ENCODE data around the gene ALG10B.

The ALG10B gene

GRCh38 chr12:38316391-38317129 lies at the start of gene ALG10B:
TSS of gene ALG10B (plus strand) at chr12:38316774. CDS start at chr12:38316894, 120 bp downstream.
- DNase-seq (ENCODE audit: low read depth, low spot score) = peak; percentile 79
- ChIA-PET POLR2A (no interaction called here), CTCF (interaction anchor here (0.8 to 3.5 kb wide), 3 partner anchors 11 to 179 kb away, joined by 3 to 17 read pairs (median 3); no protein-coding TSS in a partner anchor)
- TF ChIP-seq CTCF (IDR thresholded peaks at IDR 0.05; ENCODE audit: insufficient read depth, low read length, missing control alignments) = peak; percentile 9
- H3K4me3 ChIP-seq (ENCODE audit: low read depth, low read length) = peak within 1 kb of the TSS; percentile 86

- no peak for DNase-seq (ENCODE audit: low read depth, low spot score)
- CTCF ChIA-PET = no interaction called here
- POLR2A ChIA-PET = no interaction called here
- no peak for TF ChIP-seq CTCF (IDR thresholded peaks at IDR 0.05; ENCODE audit: insufficient read depth, low read length, missing control alignments)
- no peak overlapping the region for H3K4me3 ChIP-seq (ENCODE audit: low read depth, low read length)
Observed at GRCh38 chr12:38268612-38269011, 48.0 kb upstream of the ALG10B start.

GRCh38 chr12:38269897-38270296 lies 46.7 kb upstream of the ALG10B start:
- POLR2A ChIA-PET = no interaction called here
- CTCF ChIA-PET = no interaction called here
- no peak overlapping the region for H3K4me3 ChIP-seq (ENCODE audit: low read depth, low read length)
- DNase-seq (ENCODE audit: low read depth, low spot score) = no peak
- TF ChIP-seq CTCF (IDR thresholded peaks at IDR 0.05; ENCODE audit: insufficient read depth, low read length, missing control alignments) = no peak

GRCh38 chr12:38279756-38280155 lies 36.8 kb upstream of the ALG10B start:
- DNase-seq (ENCODE audit: low read depth, low spot score) = no peak
- CTCF ChIA-PET = no interaction called here
- POLR2A ChIA-PET = no interaction called here
- no peak overlapping the region for H3K4me3 ChIP-seq (ENCODE audit: low read depth, low read length)
- no peak for TF ChIP-seq CTCF (IDR thresholded peaks at IDR 0.05; ENCODE audit: insufficient read depth, low read length, missing control alignments)

GRCh38 chr12:38282886-38283285 lies 33.7 kb upstream of the ALG10B start:
- ChIA-PET CTCF (no interaction called here), POLR2A (no interaction called here)
- TF ChIP-seq CTCF (IDR thresholded peaks at IDR 0.05; ENCODE audit: insufficient read depth, low read length, missing control alignments) = no peak
- DNase-seq (ENCODE audit: low read depth, low spot score) = no peak
- no peak overlapping the region for H3K4me3 ChIP-seq (ENCODE audit: low read depth, low read length)

GRCh38 chr12:38289396-38289795 lies 27.2 kb upstream of the ALG10B start:
- ChIA-PET CTCF (no interaction called here), POLR2A (no interaction called here)
- DNase-seq (ENCODE audit: low read depth, low spot score) = no peak
- H3K4me3 ChIP-seq (ENCODE audit: low read depth, low read length) = no peak overlapping the region
- no peak for TF ChIP-seq CTCF (IDR thresholded peaks at IDR 0.05; ENCODE audit: insufficient read depth, low read length, missing control alignments)

Measured in AG04449 (cell line).